C1 segment of cervical spinal cord (tissue), 14 donors: Measurements from ENCODE around the gene ADGRF5.
"Not testable (repeated sequence)": the region's sequence is repeated elsewhere in the genome, so short reads cannot be mapped to it uniquely, and the experiment has no call there.

ENCODE experiments used
- DNase-seq, 14 donors: peaks; one replicate each; lab custom pipeline; 2025; lab: John Stamatoyannopoulos, UW

The ADGRF5 gene

GRCh38 chr6:46891252-46891795 lies 30.4 kb downstream of the ADGRF5 start:
- no peak for DNase-seq

- no peak for DNase-seq
These were observed 33.2 kb downstream of the ADGRF5 start for GRCh38 chr6:46888578-46888977.

GRCh38 chr6:46888031-46888430 lies 33.7 kb downstream of the ADGRF5 start:
- no peak for DNase-seq

- no peak for DNase-seq
These were observed 39.1 kb downstream of the ADGRF5 start for GRCh38 chr6:46882645-46883044.

- no peak for DNase-seq
These were observed 42.7 kb downstream of the ADGRF5 start for GRCh38 chr6:46879003-46879402.

- no peak for DNase-seq
These were observed 45.6 kb downstream of the ADGRF5 start for GRCh38 chr6:46876126-46876525.

- no peak for DNase-seq
These were observed 54.3 kb downstream of the ADGRF5 start for GRCh38 chr6:46867411-46867810.

- DNase-seq, result no peak
These were observed 56.5 kb downstream of the ADGRF5 start for GRCh38 chr6:46865221-46865620.

GRCh38 chr6:46863791-46864190 lies 57.9 kb downstream of the ADGRF5 start:
- DNase-seq, result no peak

GRCh38 chr6:46862381-46862780 lies 59.4 kb downstream of the ADGRF5 start:
- DNase-seq, result no peak

GRCh38 chr6:46855966-46856365 lies 65.8 kb downstream of the ADGRF5 start:
- peak in 1 of 14 donors; percentile 1 for DNase-seq

- not testable (repeated sequence) for DNase-seq
These were observed 70.2 kb downstream of the ADGRF5 start for GRCh38 chr6:46851576-46851975.

GRCh38 chr6:46850792-46851191 lies 70.9 kb downstream of the ADGRF5 start:
- no peak for DNase-seq

- DNase-seq, result no peak
These were observed 72.4 kb downstream of the ADGRF5 start for GRCh38 chr6:46849361-46849690.

- peak in 13 of 14 donors; percentile 12 to 82 (median 59) for DNase-seq
These were observed 72.9 kb downstream of the ADGRF5 start for GRCh38 chr6:46848684-46849360.

GRCh38 chr6:46845126-46845525 lies 76.6 kb downstream of the ADGRF5 start:
- no peak for DNase-seq

- DNase-seq, result not testable (repeated sequence)
These were observed 79.4 kb downstream of the ADGRF5 start for GRCh38 chr6:46842252-46842846.

GRCh38 chr6:46838033-46838432 lies 83.7 kb downstream of the ADGRF5 start:
- DNase-seq, result no peak

GRCh38 chr6:46834991-46835390 lies 86.7 kb downstream of the ADGRF5 start:
- DNase-seq, result not testable (repeated sequence)

- DNase-seq, result not testable (repeated sequence)
These were observed 87.4 kb downstream of the ADGRF5 start for GRCh38 chr6:46834257-46834916.

GRCh38 chr6:46832816-46833215 lies 88.9 kb downstream of the ADGRF5 start:
- no peak for DNase-seq

- DNase-seq, result no peak
These were observed 92.8 kb downstream of the ADGRF5 start for GRCh38 chr6:46828939-46829338.

- no peak for DNase-seq
These were observed 100.3 kb downstream of the ADGRF5 start for GRCh38 chr6:46821458-46821881.
